GM12878 (cell line): Measurements from ENCODE around the gene CHID1. TPM values are rescaled to one million over a fixed set of nuclear protein-coding genes. Genes with fewer than 3 reads are reported as not detected.

ENCODE experiments used
- ATAC-seq: fragments of 200-7000 bp; cut with Tn5 transposase; 3 replicates; pipeline ENCODE4 v1.9.1; 2020; ENCODE audit warnings: mild to moderate bottlenecking, moderate library complexity
- BruUV-seq: library from RNA; stranded (reverse); fragments of 400-500 nt; replicated peaks from 2 replicates; lab custom pipeline; 2021; lab: Mats Ljungman, UMichigan
- CTCF ChIA-PET: fragments of 300-600 bp; sonication (Branson Sonifier 250); formaldehyde crosslinking; extraction: SDS; loops from one replicate; lab custom pipeline; 2021; ENCODE audit warnings: inconsistent platforms; lab: Yijun Ruan, JAX
- POLR2A ChIA-PET: fragments of 350-600 bp; formaldehyde crosslinking; extraction: SDS; loops from one replicate; lab custom pipeline; 2021; ENCODE audit warnings: inconsistent platforms; lab: Charles Lee
- RAD21 ChIA-PET: fragments of 300-600 bp; sonication (Branson Sonifier 250); formaldehyde crosslinking; loops from one replicate; lab custom pipeline; 2023; ENCODE audit warnings: antibody characterized with exemption; ENCODE audit not compliant: unreplicated experiment; lab: Charles Lee
- SMC1A ChIA-PET: fragments of 300-600 bp; sonication (Branson Sonifier 250); formaldehyde crosslinking; loops from one replicate; lab custom pipeline; 2023; ENCODE audit not compliant: unreplicated experiment, uncharacterized antibody; lab: Charles Lee
- DNase-seq: peaks from one replicate; pipeline ENCODE4 v3.0.0-alpha.2; 2011; ENCODE audit warnings: low read depth, low spot score
- FAIRE-seq: peaks from 3 replicates; lab custom pipeline; 2011; peaks lifted over from hg19 to GRCh38; lab: Jason Lieb, UNC
- H2AFZ ChIP-seq: 2 replicates; pipeline ENCODE4 v1.6.0; 2011; ENCODE audit warnings: low read depth, low read length, control low read depth; ENCODE audit not compliant: control insufficient read depth
- H3K27ac ChIP-seq: 2 replicates; pipeline ENCODE4 v1.5.1; 2011; ENCODE audit warnings: control low read depth; ENCODE audit not compliant: control insufficient read depth, insufficient read depth
- H3K27me3 ChIP-seq, 2 experiments: replicated peaks in 1 of 2; 2 replicates each; pipeline versions ENCODE4 v1.6.0 to v1.6.1; 2011; ENCODE audit warnings: low read length in 1 of 2; ENCODE audit not compliant: control insufficient read depth in 2 of 2, insufficient read depth in 2 of 2
- H3K36me3 ChIP-seq, 2 experiments: 2 replicates each; pipeline ENCODE4 v1.5.1; 2011; ENCODE audit warnings: low read length in 1 of 2; ENCODE audit not compliant: control insufficient read depth in 2 of 2, insufficient read depth in 2 of 2
- H3K4me1 ChIP-seq: 2 replicates; pipeline ENCODE4 v1.6.1; 2011; ENCODE audit warnings: mild to moderate bottlenecking, low read length, moderate library complexity, mixed read lengths; ENCODE audit not compliant: control insufficient read depth, insufficient read depth
- H3K4me2 ChIP-seq: 2 replicates; pipeline ENCODE4 v1.6.0; 2011; ENCODE audit warnings: control low read depth; ENCODE audit not compliant: control insufficient read depth, insufficient read depth
- H3K4me3 ChIP-seq: fragments of 200-600 bp; sonication (generic); 2 replicates; pipeline ENCODE4 v1.5.1; 2016
- H3K79me2 ChIP-seq: 2 replicates; pipeline ENCODE4 v1.6.0; 2011; ENCODE audit warnings: low read length; ENCODE audit not compliant: control insufficient read depth, insufficient read depth
- H3K9ac ChIP-seq: 2 replicates; pipeline ENCODE4 v1.8.0; 2011; ENCODE audit warnings: low read length, control low read depth, mixed read lengths; ENCODE audit not compliant: control insufficient read depth, insufficient read depth
- H3K9me3 ChIP-seq: replicated peaks from 3 replicates; pipeline ENCODE4 v1.5.1; 2011; ENCODE audit warnings: mild to moderate bottlenecking, low read length; ENCODE audit not compliant: control insufficient read depth, insufficient read depth
- H4K20me1 ChIP-seq: 2 replicates; pipeline ENCODE4 v1.6.0; 2011; ENCODE audit not compliant: control insufficient read depth, insufficient read depth
- ASH2L ChIP-seq: fragments of 300-600, 200-600 bp; sonication (generic); IDR thresholded peaks from 2 replicates; pipeline ENCODE4 v1.6.1; 2017; ENCODE audit warnings: low read depth, mild to moderate bottlenecking, borderline replicate concordance
- ATF3 ChIP-seq: IDR thresholded peaks from 2 replicates; pipeline ENCODE4 v1.6.1; 2011; ENCODE audit warnings: low read depth, mild to moderate bottlenecking, low read length, moderate library complexity, borderline replicate concordance; ENCODE audit errors: extremely low read depth
- CBFB ChIP-seq: IDR thresholded peaks from 2 replicates; pipeline ENCODE4 v1.6.1; 2016; ENCODE audit warnings: antibody characterized with exemption, low read depth
- CHD2 ChIP-seq: IDR thresholded peaks from 2 replicates; pipeline ENCODE4 v1.6.1; 2011; ENCODE audit warnings: low read depth, low read length, improper control_type of control experiment, borderline replicate concordance
- FOXK2 ChIP-seq: fragments of 450-650 bp; IDR thresholded peaks from 2 replicates; pipeline ENCODE4 v1.6.1; 2017; ENCODE audit warnings: mild to moderate bottlenecking, moderate library complexity
- HSF1 ChIP-seq: fragments of 150-350 bp; IDR thresholded peaks from 2 replicates; pipeline ENCODE4 v1.6.1; 2014; ENCODE audit warnings: mild to moderate bottlenecking, low read depth, low read length
- IKZF1 ChIP-seq: fragments of 450-650 bp; conservative IDR thresholded peaks from 2 replicates; pipeline ENCODE4 v1.6.1; 2017; ENCODE audit warnings: antibody characterized with exemption, mild to moderate bottlenecking
- MTA2 ChIP-seq: fragments of 450-650 bp; IDR thresholded peaks from 2 replicates; pipeline ENCODE4 v1.6.1; 2016; ENCODE audit warnings: low read depth, mild to moderate bottlenecking, moderate library complexity
- NFIC ChIP-seq: IDR thresholded peaks from 2 replicates; pipeline ENCODE4 v1.6.1; 2012; ENCODE audit warnings: low read depth, mild to moderate bottlenecking, inconsistent platforms, low read length, moderate library complexity
- NRF1 ChIP-seq: conservative IDR thresholded peaks from 2 replicates; pipeline ENCODE4 v1.6.1; 2011; ENCODE audit warnings: mild to moderate bottlenecking, low read depth, low read length, improper control_type of control experiment
- POLR2AphosphoS5 ChIP-seq: IDR thresholded peaks from 2 replicates; pipeline ENCODE4 v1.6.1; 2011; ENCODE audit warnings: mild to moderate bottlenecking, low read length, inconsistent platforms
- RELA ChIP-seq: fragments of 450-650 bp; IDR thresholded peaks from 2 replicates; pipeline ENCODE4 v1.8.0; 2014; ENCODE audit warnings: borderline replicate concordance; ENCODE audit not compliant: partially characterized antibody
- RELB ChIP-seq: fragments of 450-650 bp; IDR thresholded peaks from 2 replicates; pipeline ENCODE4 v1.6.1; 2017; ENCODE audit warnings: low read depth, mild to moderate bottlenecking, moderate library complexity
- TCF7 ChIP-seq: IDR thresholded peaks from 2 replicates; pipeline ENCODE4 v1.6.1; 2014; ENCODE audit warnings: antibody characterized with exemption, borderline replicate concordance
- YY1 ChIP-seq: IDR thresholded peaks from 2 replicates; pipeline ENCODE4 v1.6.1; 2011; ENCODE audit warnings: low read depth, mild to moderate bottlenecking, low read length
- WGBS: methylation state at CpG from one replicate; pipeline ENCODE4 v1.1.6; 2016; ENCODE audit warnings: low lambda C conversion rate; ENCODE audit not compliant: insufficient replicate concordance, insufficient coverage; ENCODE audit errors: missing lambda C conversion rate; 5-methylcytosine and 5-hydroxymethylcytosine counted together
- in situ Hi-C: fragments of 300-500 bp; cut with MboI; formaldehyde crosslinking; loops from 9 replicates; pipeline ENCODE4 v1.14.3; 2018; ENCODE audit warnings: mixed read lengths
- intact Hi-C: fragments of 100-400 bp; cut with micrococcal nuclease; formaldehyde crosslinking; loops from one replicate; pipeline ENCODE4 v1.14.2; 2022; ENCODE audit not compliant: unreplicated experiment
- polyA plus RNA-seq, 11 experiments: library from polyadenylated mRNA; depleted of rRNA in 4 of 11; unstranded in 6 of 11; stranded (reverse) in 5 of 11; fragments of >200 nt; fragmentation: Nextera tagmentation in 4 of 11; fragmentation: Illumina TruSeq in 1 of 11; extraction: Ambion mirVana in 4 of 11; extraction: Trizol in 1 of 11; gene quantifications; 1 replicate in 1 of 11; 2 replicates in 10 of 11; pipeline versions ENCODE4 v1.2.1 to v1.2.3, GENCODE V29; 2011 to 2016; ENCODE audit warnings: inconsistent platforms in 2 of 11, missing spikeins in 2 of 11, low read depth in 1 of 11
- total RNA-seq, 4 experiments: library from RNA; depleted of rRNA in 3 of 4; stranded (reverse); fragments of >200 nt in 3 of 4; fragmentation: Illumina TruSeq in 1 of 4; extraction: Trizol in 1 of 4; gene quantifications; 2 replicates each; pipeline versions ENCODE4 v1.2.1 to v1.2.3, GENCODE V29; 2013 to 2021
- TF ChIP-seq, protein P1 (sequence below): fragments of 450-650 bp; IDR thresholded peaks from 2 replicates; pipeline ENCODE4 v1.6.1; 2017; ENCODE audit warnings: mild to moderate bottlenecking
- TF ChIP-seq, protein P2 (sequence below): fragments of 450-650 bp; IDR thresholded peaks from 2 replicates; pipeline ENCODE4 v1.6.1; 2018; ENCODE audit warnings: borderline replicate concordance, mild to moderate bottlenecking; ENCODE audit not compliant: partially characterized antibody

CHID1 gene
- total and polyA plus RNA-seq, 10 of the 15 experiments (the other 5 are each of a cell fraction or from before 2014, with no cell fraction given), result 4.8 to 75.2 (median 30.1) TPM

- RAD21 ChIA-PET, result no interaction called here
- BruUV-seq, result no TSS peak
- POLR2A ChIA-PET, result no interaction called here
- FAIRE-seq (no peak), DNase-seq (no peak), ATAC-seq (0 out of 3 replicates have a peak, but pooled peaks have one; percentile 16)
- H3K36me3 ChIP-seq, result no peaks in the 10 kb centered on the region; a peak in 1 of 4 replicates
- H3K79me2 ChIP-seq, result no peaks in the 10 kb centered on the region
- CTCF ChIA-PET, result no interaction called here
- H3K27ac ChIP-seq, result no peak overlapping the region
- SMC1A ChIA-PET, result no interaction called here
- no peaks in the 10 kb centered on the region for H3K9me3 ChIP-seq
- no peaks in the 10 kb centered on the region for H3K27me3 ChIP-seq
- 48% methylated on average over 8 of the region's 8 CpGs for WGBS
- intact Hi-C loops, result no loop called here
- no peak overlapping the region for H3K9ac ChIP-seq
- H3K4me3 ChIP-seq, result no peak overlapping the region
- TF ChIP-seq CHD2, result no peak
- no peak for TF ChIP-seq POLR2AphosphoS5
- no peak for TF ChIP-seq FOXK2
- TF ChIP-seq MTA2, result no peak
- TF ChIP-seq TCF7, result no peak
- TF ChIP-seq NFIC, result no peak
- TF ChIP-seq, protein P1, sequence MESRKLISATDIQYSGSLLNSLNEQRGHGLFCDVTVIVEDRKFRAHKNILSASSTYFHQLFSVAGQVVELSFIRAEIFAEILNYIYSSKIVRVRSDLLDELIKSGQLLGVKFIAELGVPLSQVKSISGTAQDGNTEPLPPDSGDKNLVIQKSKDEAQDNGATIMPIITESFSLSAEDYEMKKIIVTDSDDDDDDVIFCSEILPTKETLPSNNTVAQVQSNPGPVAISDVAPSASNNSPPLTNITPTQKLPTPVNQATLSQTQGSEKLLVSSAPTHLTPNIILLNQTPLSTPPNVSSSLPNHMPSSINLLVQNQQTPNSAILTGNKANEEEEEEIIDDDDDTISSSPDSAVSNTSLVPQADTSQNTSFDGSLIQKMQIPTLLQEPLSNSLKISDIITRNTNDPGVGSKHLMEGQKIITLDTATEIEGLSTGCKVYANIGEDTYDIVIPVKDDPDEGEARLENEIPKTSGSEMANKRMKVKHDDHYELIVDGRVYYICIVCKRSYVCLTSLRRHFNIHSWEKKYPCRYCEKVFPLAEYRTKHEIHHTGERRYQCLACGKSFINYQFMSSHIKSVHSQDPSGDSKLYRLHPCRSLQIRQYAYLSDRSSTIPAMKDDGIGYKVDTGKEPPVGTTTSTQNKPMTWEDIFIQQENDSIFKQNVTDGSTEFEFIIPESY, result no peak
- no peak for TF ChIP-seq HSF1
- TF ChIP-seq ASH2L, result no peak
- TF ChIP-seq NRF1, result no peak
- no peak for TF ChIP-seq ATF3
- TF ChIP-seq IKZF1, result no peak
- TF ChIP-seq RELB, result no peak
- TF ChIP-seq, protein P2, sequence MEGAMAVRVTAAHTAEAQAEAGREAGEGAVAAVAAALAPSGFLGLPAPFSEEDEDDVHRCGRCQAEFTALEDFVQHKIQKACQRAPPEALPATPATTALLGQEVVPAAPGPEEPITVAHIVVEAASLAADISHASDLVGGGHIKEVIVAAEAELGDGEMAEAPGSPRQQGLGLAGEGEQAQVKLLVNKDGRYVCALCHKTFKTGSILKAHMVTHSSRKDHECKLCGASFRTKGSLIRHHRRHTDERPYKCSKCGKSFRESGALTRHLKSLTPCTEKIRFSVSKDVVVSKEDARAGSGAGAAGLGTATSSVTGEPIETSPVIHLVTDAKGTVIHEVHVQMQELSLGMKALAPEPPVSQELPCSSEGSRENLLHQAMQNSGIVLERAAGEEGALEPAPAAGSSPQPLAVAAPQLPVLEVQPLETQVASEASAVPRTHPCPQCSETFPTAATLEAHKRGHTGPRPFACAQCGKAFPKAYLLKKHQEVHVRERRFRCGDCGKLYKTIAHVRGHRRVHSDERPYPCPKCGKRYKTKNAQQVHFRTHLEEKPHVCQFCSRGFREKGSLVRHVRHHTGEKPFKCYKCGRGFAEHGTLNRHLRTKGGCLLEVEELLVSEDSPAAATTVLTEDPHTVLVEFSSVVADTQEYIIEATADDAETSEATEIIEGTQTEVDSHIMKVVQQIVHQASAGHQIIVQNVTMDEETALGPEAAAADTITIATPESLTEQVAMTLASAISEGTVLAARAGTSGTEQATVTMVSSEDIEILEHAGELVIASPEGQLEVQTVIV, result no peak
- TF ChIP-seq YY1, result no peak
- no peak for TF ChIP-seq RELA
- no peak for TF ChIP-seq CBFB
- TF ChIP-seq, all 136 proteins: peak for 0
- in situ Hi-C loops, result no loop called here
- H2AFZ ChIP-seq, result no peak overlapping the region
- no peaks in the 10 kb centered on the region for H4K20me1 ChIP-seq
- H3K4me2 ChIP-seq, result no peak overlapping the region
- H3K4me1 ChIP-seq, result no peaks in the 10 kb centered on the region
These were observed 40.5 kb downstream of the CHID1 start for GRCh38 chr11:870127-870413.
